Right renal pelvis (tissue), 4 donors: ENCODE results near the gene TEX14. TPM values are rescaled to one million over a fixed set of nuclear protein-coding genes. Genes with fewer than 3 reads are reported as not detected.
A peak's percentile ranks its signal among the peaks of the same experiment; 100 is the strongest.

Source experiments
- DNase-seq, 4 donors: peaks; one replicate each; pipeline ENCODE4 v3.0.0-alpha.2; 2013; ENCODE audit warnings: low read depth in 4 of 4, low spot score in 3 of 4, missing footprints in 1 of 4
- polyA plus RNA-seq, 4 donors: library from polyadenylated mRNA; unstranded; fragments of 120-200 nt; gene quantifications; one replicate each; pipeline ENCODE4 v1.2.1, GENCODE V29; 2013; ENCODE audit not compliant: insufficient read length in 4 of 4

The TEX14 gene, protein sequence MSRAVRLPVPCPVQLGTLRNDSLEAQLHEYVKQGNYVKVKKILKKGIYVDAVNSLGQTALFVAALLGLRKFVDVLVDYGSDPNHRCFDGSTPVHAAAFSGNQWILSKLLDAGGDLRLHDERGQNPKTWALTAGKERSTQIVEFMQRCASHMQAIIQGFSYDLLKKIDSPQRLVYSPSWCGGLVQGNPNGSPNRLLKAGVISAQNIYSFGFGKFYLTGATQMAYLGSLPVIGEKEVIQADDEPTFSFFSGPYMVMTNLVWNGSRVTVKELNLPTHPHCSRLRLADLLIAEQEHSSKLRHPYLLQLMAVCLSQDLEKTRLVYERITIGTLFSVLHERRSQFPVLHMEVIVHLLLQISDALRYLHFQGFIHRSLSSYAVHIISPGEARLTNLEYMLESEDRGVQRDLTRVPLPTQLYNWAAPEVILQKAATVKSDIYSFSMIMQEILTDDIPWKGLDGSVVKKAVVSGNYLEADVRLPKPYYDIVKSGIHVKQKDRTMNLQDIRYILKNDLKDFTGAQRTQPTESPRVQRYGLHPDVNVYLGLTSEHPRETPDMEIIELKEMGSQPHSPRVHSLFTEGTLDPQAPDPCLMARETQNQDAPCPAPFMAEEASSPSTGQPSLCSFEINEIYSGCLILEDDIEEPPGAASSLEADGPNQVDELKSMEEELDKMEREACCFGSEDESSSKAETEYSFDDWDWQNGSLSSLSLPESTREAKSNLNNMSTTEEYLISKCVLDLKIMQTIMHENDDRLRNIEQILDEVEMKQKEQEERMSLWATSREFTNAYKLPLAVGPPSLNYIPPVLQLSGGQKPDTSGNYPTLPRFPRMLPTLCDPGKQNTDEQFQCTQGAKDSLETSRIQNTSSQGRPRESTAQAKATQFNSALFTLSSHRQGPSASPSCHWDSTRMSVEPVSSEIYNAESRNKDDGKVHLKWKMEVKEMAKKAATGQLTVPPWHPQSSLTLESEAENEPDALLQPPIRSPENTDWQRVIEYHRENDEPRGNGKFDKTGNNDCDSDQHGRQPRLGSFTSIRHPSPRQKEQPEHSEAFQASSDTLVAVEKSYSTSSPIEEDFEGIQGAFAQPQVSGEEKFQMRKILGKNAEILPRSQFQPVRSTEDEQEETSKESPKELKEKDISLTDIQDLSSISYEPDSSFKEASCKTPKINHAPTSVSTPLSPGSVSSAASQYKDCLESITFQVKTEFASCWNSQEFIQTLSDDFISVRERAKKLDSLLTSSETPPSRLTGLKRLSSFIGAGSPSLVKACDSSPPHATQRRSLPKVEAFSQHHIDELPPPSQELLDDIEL (N-terminal part only)
- 1 to 10 TPM in 1 of 4 donors, under 1 TPM in 3; 0.47 to 1.2 (median 0.59) TPM for polyA plus RNA-seq

DNA sequence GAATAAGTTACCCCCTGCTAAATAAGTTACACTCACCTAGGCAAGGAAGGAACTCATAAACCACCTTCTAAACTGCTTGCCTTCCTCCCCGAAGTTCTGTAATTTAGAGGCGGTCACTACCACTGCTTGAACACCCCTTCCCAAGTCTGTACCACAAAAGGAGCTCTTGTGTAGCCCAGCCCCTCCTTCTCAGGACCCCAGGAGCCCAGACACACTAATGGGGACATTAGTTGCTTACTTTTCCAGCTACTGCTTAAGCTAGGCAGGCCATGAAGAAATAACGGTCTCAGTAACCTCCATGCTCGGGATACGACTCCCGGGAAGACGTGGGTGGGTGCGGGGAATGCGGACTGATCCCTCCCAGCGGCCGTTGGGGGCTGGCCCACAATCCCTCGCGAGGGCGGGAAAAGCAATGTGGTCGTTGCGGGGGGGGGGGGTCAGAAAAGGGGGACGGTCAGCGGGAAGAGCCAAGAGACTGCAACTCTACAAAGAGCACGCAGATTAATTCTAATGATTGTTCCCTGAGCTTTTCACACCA, at the start of gene TEX14:
Gene TEX14 (minus strand): TSS at position 345 of the 538 bp plus-strand sequence. CDS start 40,044 bp downstream, outside the sequence.
- no peak for DNase-seq

DNA sequence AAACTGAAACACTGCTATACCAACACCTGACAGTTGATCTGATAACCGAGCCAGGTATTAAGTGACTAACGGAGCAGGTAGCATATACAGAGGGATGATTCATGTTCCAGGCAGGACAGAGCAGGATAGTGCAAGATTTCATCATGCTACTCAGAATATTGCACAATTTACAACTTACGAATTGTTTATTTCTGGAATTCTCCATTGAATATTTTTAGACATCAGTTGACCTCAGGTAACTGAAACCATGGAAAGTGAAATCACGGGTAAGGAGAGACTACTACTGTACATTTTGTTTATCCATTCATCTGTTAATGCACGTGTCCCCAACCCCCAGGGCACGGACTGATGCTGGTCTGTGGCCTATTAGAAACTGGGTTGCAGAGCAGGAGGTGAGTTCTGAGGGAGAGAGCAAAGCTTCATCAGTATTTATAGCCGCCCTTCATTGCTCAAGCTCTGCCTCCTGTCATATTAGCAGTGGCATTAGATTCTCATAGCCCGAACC, 49.3 kb upstream of the TEX14 start:
- no peak for DNase-seq

- DNase-seq: no peak
Measured at GRCh38 chr17:58734811-58735210, 43.0 kb upstream of the TEX14 start.

DNA sequence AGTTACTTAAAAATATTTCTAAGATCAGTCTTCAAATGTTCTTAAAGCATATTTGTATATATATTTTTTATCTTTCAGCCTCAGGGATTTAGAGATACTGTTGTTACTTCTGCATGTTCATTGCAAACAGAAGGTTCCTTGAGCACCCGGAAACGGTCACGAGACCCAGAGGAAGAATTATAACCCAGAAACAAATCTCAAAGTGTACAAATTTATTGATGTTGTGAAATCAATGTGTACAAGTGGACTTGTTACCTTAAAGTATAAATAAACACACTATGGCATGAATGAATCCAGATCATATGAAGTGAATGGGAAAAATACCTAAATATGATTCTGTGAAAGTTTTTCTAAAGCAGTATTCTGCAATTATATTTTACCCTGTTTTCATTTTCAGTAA, 42.2 kb upstream of the TEX14 start:
- no peak for DNase-seq

DNA sequence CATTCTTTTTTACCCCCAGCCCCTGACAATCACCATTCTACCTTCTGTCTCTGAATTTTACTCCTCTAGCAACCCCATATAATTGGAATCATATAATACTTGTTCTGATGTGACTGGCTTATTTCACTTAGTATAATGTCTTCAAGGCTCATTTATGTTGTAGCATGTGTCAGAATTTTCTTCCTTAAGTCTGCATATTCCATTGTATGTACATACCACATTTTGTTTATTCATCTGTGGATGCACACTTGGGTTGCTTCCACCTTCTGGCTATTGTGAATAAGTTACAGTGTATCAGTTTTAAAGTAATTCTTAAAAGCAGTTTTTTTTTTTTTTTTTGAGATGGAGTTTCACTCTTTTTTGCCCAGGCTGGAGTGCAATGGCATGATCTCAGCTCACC, 39.1 kb upstream of the TEX14 start:
- DNase-seq: no peak

DNA sequence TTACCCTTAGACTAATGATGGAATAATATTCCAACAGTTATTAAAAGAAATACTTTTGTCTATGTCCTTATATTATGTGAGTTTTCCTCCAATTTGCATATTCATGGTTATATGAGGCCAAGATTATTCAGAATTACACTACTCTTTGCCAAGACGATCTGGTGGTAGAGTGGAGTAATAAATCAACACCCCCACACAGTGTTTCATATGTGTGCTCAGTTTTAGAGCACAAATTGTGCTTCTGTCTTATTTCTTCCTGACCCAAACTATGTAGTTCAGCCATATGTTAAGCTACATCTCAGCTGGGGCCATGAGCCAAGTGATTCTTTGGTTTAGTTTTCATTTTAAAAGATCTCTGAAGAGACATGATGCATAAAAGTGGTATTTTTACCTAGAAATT, 37.0 kb upstream of the TEX14 start:
- no peak for DNase-seq

DNA sequence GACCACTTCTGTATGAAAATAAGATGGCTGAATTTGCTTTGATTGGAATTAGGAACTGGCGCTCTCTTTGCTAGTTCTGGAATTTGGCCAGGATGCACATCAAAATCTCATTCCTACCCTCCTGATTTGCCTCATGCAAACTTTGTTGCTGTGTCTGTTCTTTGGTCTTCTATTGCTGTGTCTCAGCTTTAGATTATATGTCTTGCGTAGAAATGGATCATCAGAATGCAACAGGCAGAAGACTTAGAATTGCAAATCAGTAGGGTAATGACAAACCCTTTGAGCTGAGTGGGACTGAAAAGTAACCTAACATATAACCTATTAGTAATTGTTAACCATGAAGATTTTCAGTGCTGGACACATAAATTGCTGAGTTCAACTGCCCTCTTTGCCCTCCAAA, 30.9 kb upstream of the TEX14 start:
- no peak for DNase-seq

GRCh38 chr17:58722274-58722673, 30.4 kb upstream of the TEX14 start:
- no peak for DNase-seq

GRCh38 chr17:58710948-58711552, 19.2 kb upstream of the TEX14 start:
- DNase-seq: peak in 3 of 4 donors; percentile 27 to 57 (median 38)

DNA sequence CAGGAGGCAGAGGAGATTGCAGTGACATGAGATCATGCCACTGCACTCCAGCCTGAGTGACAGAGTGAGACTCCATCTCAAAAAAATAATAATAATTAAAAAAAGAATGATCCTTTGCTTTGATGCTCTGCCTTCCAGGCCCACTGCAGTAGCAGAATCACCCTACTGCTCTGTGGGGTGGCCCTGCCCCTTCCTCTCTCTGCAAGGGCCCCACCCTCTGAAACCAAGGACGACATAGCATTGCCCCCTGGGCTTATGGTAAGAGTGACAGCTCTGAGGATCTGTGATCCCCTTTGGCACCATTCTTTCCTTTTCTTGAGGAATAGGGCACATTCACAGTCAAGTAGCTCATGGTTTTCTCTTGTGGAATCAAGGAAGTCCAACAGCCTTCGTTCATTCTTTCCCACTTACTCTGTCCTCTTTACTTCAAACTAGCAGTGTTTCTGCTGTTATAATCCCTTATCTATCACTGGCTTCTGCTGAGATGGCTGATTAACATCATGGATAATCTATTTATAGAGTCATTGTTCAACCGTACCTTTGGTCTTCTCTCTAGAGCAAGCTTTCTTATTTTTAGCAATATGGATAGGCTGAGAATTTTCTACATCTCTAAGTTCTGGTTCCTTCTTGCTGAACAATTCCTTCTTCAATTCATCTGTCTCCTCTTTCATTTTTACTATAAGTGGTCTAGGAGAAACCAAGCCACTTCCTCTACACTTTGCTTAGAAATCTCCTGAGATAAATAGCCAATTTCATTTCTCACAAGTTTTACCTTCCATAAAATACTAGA, 14.7 kb upstream of the TEX14 start:
- no peak for DNase-seq

- DNase-seq: no peak
Measured at GRCh38 chr17:58703916-58704286, 12.1 kb upstream of the TEX14 start.

GRCh38 chr17:58703137-58703915, 11.5 kb upstream of the TEX14 start:
- no peak for DNase-seq

GRCh38 chr17:58702708-58703107, 10.9 kb upstream of the TEX14 start:
- no peak for DNase-seq

DNA sequence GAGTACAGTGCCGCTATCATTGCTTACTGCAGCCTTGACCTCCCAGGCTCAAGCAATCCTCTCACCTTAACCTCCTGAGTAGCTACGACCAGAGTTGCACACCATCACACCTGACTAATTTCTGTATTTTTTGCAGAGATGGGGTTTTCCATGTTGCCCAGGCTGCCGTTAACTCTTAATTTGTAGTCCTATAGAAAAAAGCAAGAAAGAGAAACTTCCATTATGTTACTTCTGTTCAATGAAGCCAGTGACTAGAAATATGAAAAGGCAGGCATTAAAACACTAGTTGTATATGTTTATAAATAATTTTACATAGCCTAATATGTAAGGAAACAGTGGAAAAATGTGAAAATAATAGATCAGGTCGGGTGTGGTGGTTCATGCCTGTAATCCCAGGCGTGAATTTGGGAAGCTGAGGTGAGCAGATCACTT, 10.2 kb upstream of the TEX14 start:
- no peak for DNase-seq

GRCh38 chr17:58699771-58700170, 7.9 kb upstream of the TEX14 start:
- no peak for DNase-seq

DNA sequence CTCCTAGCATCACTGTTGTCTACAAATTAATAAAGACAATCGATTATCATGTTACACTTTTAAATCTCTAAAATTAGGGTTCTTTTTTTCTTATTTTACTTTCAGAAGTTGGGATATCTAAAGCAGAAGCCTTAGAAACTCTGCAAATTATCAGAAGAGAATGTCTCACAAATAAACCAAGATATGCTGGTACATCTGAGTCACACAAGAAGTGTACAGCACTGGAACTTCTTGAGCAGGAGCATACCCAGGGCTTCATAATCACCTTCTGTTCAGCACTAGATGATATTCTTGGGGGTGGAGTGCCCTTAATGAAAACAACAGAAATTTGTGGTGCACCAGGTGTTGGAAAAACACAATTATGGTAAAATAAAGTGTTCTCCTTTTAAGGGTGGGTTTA, 3.0 kb upstream of the TEX14 start:
- DNase-seq: no peak

DNA sequence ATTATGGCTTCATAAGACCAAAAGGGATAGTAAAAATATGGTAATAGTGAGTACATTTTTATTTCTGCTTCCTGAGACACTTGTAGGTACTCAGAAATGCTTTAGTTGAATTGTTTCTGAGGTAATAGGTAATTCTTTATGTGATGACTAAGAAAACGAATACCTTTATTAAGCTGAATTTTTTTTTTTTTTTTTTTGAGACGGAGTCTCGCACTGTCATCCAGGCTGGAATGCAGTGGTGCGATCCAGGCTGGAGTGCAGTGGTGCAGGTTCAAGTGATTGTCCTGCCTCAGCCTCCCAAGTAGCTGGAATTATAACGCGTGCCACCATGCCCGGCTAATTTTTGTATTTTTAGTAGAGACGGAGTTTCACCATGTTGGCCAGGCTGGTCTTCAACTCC, 2.5 kb upstream of the TEX14 start:
- no peak for DNase-seq

GRCh38 chr17:58693751-58694150, 1.9 kb upstream of the TEX14 start:
- no peak for DNase-seq
